NOMO-1 treated with DMSO at 0.1 percent for 48 hours (cell line): ENCODE data around the gene ABCA2.

Experiments
- DNase-seq: peaks from one replicate; lab custom pipeline; 2025; ENCODE audit not compliant: unreplicated experiment; lab: John Stamatoyannopoulos, UW

ABCA2 gene

GRCh38 chr9:137030538-137031527 is 2.8 kb upstream of the ABCA2 start:
- DNase-seq = peak; percentile 87

GRCh38 chr9:137030006-137030405 is 2.0 kb upstream of the ABCA2 start:
- no peak for DNase-seq

- peak; percentile 65 for DNase-seq
Observed at GRCh38 chr9:137029058-137029936, 1.3 kb upstream of the ABCA2 start.

GRCh38 chr9:137028263-137029057 is 423 bp upstream of the ABCA2 start:
- DNase-seq = peak; percentile 63

GRCh38 chr9:137026828-137027227 is 1.2 kb downstream of the ABCA2 start:
- DNase-seq = no peak

- no peak for DNase-seq
Observed at GRCh38 chr9:137026384-137026783, 1.7 kb downstream of the ABCA2 start.

GRCh38 chr9:137025517-137025966 is 2.5 kb downstream of the ABCA2 start:
- DNase-seq = no peak

GRCh38 chr9:137023583-137023991 is 4.5 kb downstream of the ABCA2 start:
- no peak for DNase-seq

GRCh38 chr9:137023157-137023556 is 4.9 kb downstream of the ABCA2 start:
- DNase-seq = no peak

GRCh38 chr9:137022662-137023008 is 5.4 kb downstream of the ABCA2 start:
- no peak for DNase-seq

GRCh38 chr9:137021979-137022661 is 5.9 kb downstream of the ABCA2 start:
- peak; percentile 70 for DNase-seq

- DNase-seq = no peak
Observed at GRCh38 chr9:137021568-137021978, 6.5 kb downstream of the ABCA2 start.

GRCh38 chr9:137020771-137021567 is 7.1 kb downstream of the ABCA2 start:
- DNase-seq = no peak

- no peak for DNase-seq
Observed at GRCh38 chr9:137019891-137020683, 8.0 kb downstream of the ABCA2 start.

- no peak for DNase-seq
Observed at GRCh38 chr9:137018761-137019559, 9.1 kb downstream of the ABCA2 start.

- no peak for DNase-seq
Observed at GRCh38 chr9:137017791-137018497, 10.1 kb downstream of the ABCA2 start.

- DNase-seq = no peak
Observed at GRCh38 chr9:137017071-137017470, 11.0 kb downstream of the ABCA2 start.
